Measurements from ENCODE around the gene SYNGR2.
A peak's percentile ranks its signal among the peaks of the same experiment; 100 is the strongest.

The SYNGR2 gene

GRCh38 chr17:78131172-78132083 is 37.0 kb upstream of the SYNGR2 start:
- H3K27ac ChIP-seq (ENCODE audit: low read length), result no peak overlapping the region
- H3K4me3 ChIP-seq (ENCODE audit: low read length), result peak overlapping the region; percentile 45; the same call in 1 of the 2 replicates
- peaks cover 8% of the 10 kb centered on the region for H3K4me1 ChIP-seq (ENCODE audit: insufficient read depth, low read length)
- no peaks in the 10 kb centered on the region for H3K9me3 ChIP-seq (ENCODE audit: insufficient read depth, low read depth, low read length)
- H3K36me3 ChIP-seq (ENCODE audit: insufficient read depth, low read depth, low read length), result no peaks in the 10 kb centered on the region
- no peak overlapping the region for H3K9ac ChIP-seq (ENCODE audit: low read depth, low read length)
- peaks cover 46% of the 10 kb centered on the region for H3K27me3 ChIP-seq (ENCODE audit: insufficient read depth, low read length)

GRCh38 chr17:78132084-78132676 is 36.2 kb upstream of the SYNGR2 start:
- Histone ChIP-seq H3K9ac (ENCODE audit: low read depth, low read length) (no peak overlapping the region), H3K27ac (ENCODE audit: low read length) (no peak overlapping the region), H3K4me1 (ENCODE audit: insufficient read depth, low read length) (peaks cover 4% of the 10 kb centered on the region), H3K27me3 (ENCODE audit: insufficient read depth, low read length) (peaks cover 46% of the 10 kb centered on the region), H3K4me3 (ENCODE audit: low read length) (peak overlapping the region; percentile 45; the same call in 1 of the 2 replicates), H3K36me3 (ENCODE audit: insufficient read depth, low read depth, low read length) (no peaks in the 10 kb centered on the region), H3K9me3 (ENCODE audit: insufficient read depth, low read depth, low read length) (no peaks in the 10 kb centered on the region)

GRCh38 chr17:78132767-78133178 is 35.6 kb upstream of the SYNGR2 start:
- H3K9ac ChIP-seq (ENCODE audit: low read depth, low read length), result no peak overlapping the region
- no peaks in the 10 kb centered on the region for H3K9me3 ChIP-seq (ENCODE audit: insufficient read depth, low read depth, low read length)
- no peak overlapping the region for H3K4me3 ChIP-seq (ENCODE audit: low read length)

GRCh38 chr17:78133179-78133951 is 35.0 kb upstream of the SYNGR2 start:
- Histone ChIP-seq H3K36me3 (ENCODE audit: insufficient read depth, low read depth, low read length) (no peaks in the 10 kb centered on the region), H3K4me3 (ENCODE audit: low read length) (no peak overlapping the region), H3K9me3 (ENCODE audit: insufficient read depth, low read depth, low read length) (no peaks in the 10 kb centered on the region), H3K27me3 (ENCODE audit: insufficient read depth, low read length) (peaks cover 46% of the 10 kb centered on the region), H3K27ac (ENCODE audit: low read length) (no peak overlapping the region), H3K4me1 (ENCODE audit: insufficient read depth, low read length) (peaks cover 3% of the 10 kb centered on the region), H3K9ac (ENCODE audit: low read depth, low read length) (no peak overlapping the region)

More at GRCh38 chr17:78132767-78133178, 35.6 kb upstream of the SYNGR2 start:
- peaks cover 3% of the 10 kb centered on the region for H3K4me1 ChIP-seq (ENCODE audit: insufficient read depth, low read length)
- no peak overlapping the region for H3K27ac ChIP-seq (ENCODE audit: low read length)
- H3K36me3 ChIP-seq (ENCODE audit: insufficient read depth, low read depth, low read length), result no peaks in the 10 kb centered on the region
- peaks cover 46% of the 10 kb centered on the region for H3K27me3 ChIP-seq (ENCODE audit: insufficient read depth, low read length)

GRCh38 chr17:78133971-78134898 is 34.1 kb upstream of the SYNGR2 start:
- Histone ChIP-seq H3K27me3 (ENCODE audit: insufficient read depth, low read length) (peaks cover 46% of the 10 kb centered on the region), H3K36me3 (ENCODE audit: insufficient read depth, low read depth, low read length) (no peaks in the 10 kb centered on the region), H3K27ac (ENCODE audit: low read length) (no peak overlapping the region), H3K4me1 (ENCODE audit: insufficient read depth, low read length) (peaks cover 3% of the 10 kb centered on the region), H3K9me3 (ENCODE audit: insufficient read depth, low read depth, low read length) (no peaks in the 10 kb centered on the region), H3K4me3 (ENCODE audit: low read length) (no peak overlapping the region), H3K9ac (ENCODE audit: low read depth, low read length) (no peak overlapping the region)

GRCh38 chr17:78134899-78135385 is 33.4 kb upstream of the SYNGR2 start:
- no peaks in the 10 kb centered on the region for H3K9me3 ChIP-seq (ENCODE audit: insufficient read depth, low read depth, low read length)
- H3K27ac ChIP-seq (ENCODE audit: low read length), result no peak overlapping the region
- H3K27me3 ChIP-seq (ENCODE audit: insufficient read depth, low read length), result peaks cover 43% of the 10 kb centered on the region
- no peaks in the 10 kb centered on the region for H3K36me3 ChIP-seq (ENCODE audit: insufficient read depth, low read depth, low read length)
- no peak overlapping the region for H3K9ac ChIP-seq (ENCODE audit: low read depth, low read length)
- peaks cover 3% of the 10 kb centered on the region; the same call in 1 of the 2 replicates for H3K4me1 ChIP-seq (ENCODE audit: insufficient read depth, low read length)
- H3K4me3 ChIP-seq (ENCODE audit: low read length), result no peak overlapping the region

- H3K27ac ChIP-seq (ENCODE audit: low read length), result no peak overlapping the region
- no peak overlapping the region for H3K9ac ChIP-seq (ENCODE audit: low read depth, low read length)
- no peaks in the 10 kb centered on the region for H3K9me3 ChIP-seq (ENCODE audit: insufficient read depth, low read depth, low read length)
- H3K4me3 ChIP-seq (ENCODE audit: low read length), result no peak overlapping the region
- no peaks in the 10 kb centered on the region for H3K36me3 ChIP-seq (ENCODE audit: insufficient read depth, low read depth, low read length)
- peaks cover 3% of the 10 kb centered on the region; the same call in 1 of the 2 replicates for H3K4me1 ChIP-seq (ENCODE audit: insufficient read depth, low read length)
- H3K27me3 ChIP-seq (ENCODE audit: insufficient read depth, low read length), result peaks cover 33% of the 10 kb centered on the region
These were observed 32.4 kb upstream of the SYNGR2 start for GRCh38 chr17:78135858-78136500.

- H3K27ac ChIP-seq (ENCODE audit: low read length), result no peak overlapping the region
- peaks cover 3% of the 10 kb centered on the region; the same call in 1 of the 2 replicates for H3K4me1 ChIP-seq (ENCODE audit: insufficient read depth, low read length)
These were observed 30.8 kb upstream of the SYNGR2 start for GRCh38 chr17:78137392-78138203.

GRCh38 chr17:78138204-78139060 is 29.9 kb upstream of the SYNGR2 start:
- H3K36me3 ChIP-seq (ENCODE audit: insufficient read depth, low read depth, low read length), result no peaks in the 10 kb centered on the region
- H3K27ac ChIP-seq (ENCODE audit: low read length), result no peak overlapping the region
- peaks cover 8% of the 10 kb centered on the region for H3K27me3 ChIP-seq (ENCODE audit: insufficient read depth, low read length)
- no peak overlapping the region for H3K4me3 ChIP-seq (ENCODE audit: low read length)
- H3K9ac ChIP-seq (ENCODE audit: low read depth, low read length), result no peak overlapping the region
- peaks cover 3% of the 10 kb centered on the region; the same call in 1 of the 2 replicates for H3K4me1 ChIP-seq (ENCODE audit: insufficient read depth, low read length)
- H3K9me3 ChIP-seq (ENCODE audit: insufficient read depth, low read depth, low read length), result no peaks in the 10 kb centered on the region

More at GRCh38 chr17:78137392-78138203, 30.8 kb upstream of the SYNGR2 start:
- Histone ChIP-seq H3K27me3 (ENCODE audit: insufficient read depth, low read length) (peaks cover 17% of the 10 kb centered on the region), H3K9ac (ENCODE audit: low read depth, low read length) (no peak overlapping the region), H3K9me3 (ENCODE audit: insufficient read depth, low read depth, low read length) (no peaks in the 10 kb centered on the region), H3K4me3 (ENCODE audit: low read length) (no peak overlapping the region), H3K36me3 (ENCODE audit: insufficient read depth, low read depth, low read length) (no peaks in the 10 kb centered on the region)

Measured in iPS-20b (cell line).